ENCODE measurements around the gene TRPC6.

TRPC6 gene

DNA sequence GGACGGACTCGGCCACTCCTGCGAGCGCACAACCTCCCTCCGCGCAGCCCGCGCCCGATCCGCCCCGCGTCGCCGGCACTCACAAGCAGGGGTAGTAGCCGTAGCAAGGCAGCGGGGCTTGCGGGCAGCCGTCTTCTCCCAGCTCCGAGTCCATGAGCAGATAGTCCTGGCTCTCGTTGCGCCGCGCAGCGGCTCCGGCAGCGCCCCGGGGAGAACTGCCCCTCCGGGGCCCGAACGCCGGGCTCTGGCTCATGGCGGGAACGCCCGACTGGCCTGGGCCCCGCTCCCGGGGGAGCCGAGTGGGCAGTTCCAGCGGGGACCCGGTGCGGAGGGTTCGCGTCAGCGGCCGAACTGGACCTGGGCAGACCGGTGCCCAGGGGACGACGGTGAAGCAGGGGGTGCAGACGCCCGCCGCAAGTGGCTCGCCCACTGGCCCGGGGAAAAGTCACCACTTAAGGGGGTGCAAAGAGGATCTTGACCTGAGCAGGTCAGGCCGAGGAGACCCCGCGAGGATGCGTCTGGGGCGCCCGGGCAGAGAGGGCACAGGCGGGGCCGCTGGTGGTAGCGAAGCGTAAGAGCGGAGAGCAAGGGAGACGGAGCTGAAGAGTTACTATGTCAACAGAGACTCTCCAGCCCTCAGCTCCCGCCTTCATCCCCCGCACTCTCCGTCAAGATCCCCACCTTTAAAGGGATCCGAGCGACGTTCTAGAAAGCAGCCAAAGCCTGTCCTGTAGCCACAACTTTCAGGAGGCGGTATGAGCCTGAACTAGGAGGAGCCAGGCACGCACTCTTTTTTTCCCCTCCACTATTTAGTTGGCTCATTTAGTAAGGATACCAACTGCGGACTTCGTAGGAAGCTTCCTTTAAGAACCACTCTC, at the start of gene TRPC6:
TRPC6 (minus strand) TSS at position 757 of the 878 bp plus-strand sequence; CDS start at position 253, 504 bp downstream.
- DNase-seq, result no peak

DNA sequence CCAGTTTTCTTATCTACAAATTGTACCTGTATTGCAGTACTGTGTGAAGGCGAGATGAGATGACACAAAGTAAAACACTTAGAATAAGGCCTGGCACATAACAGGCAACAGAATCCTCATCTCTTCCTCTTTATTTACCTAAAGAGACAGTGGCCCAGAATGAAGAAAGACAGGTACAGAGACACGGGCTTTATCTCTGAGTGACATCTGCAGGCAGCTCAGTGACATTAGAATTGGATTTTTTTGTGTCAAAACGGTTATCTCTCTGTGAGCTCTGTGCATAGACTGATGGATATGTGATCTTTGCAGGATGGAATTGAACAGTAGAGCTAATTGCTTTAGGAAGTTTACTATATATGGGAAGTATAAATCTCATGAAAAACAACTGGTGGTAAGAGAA, 36.2 kb upstream of the TRPC6 start:
- DNase-seq, result no peak

DNA sequence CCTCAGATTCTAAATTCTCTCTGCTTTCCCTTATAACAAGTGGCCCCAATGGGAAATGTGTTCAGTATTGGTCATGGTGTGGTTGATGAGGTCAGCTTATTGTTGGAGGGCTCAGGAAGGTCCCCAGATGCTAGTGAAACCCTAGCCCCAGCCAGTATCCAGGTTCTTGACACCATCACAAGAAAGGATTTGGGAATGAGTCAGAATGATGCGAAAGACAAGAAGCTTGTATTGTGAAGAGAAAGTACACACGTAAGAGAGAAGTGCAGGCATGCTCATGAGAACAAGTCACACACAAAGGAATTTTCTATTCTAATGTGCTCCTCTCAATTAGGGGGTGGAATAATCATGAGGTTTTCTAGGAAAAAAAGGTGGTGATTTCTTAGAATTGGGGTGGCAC, 34.9 kb upstream of the TRPC6 start:
- DNase-seq, result no peak

DNA sequence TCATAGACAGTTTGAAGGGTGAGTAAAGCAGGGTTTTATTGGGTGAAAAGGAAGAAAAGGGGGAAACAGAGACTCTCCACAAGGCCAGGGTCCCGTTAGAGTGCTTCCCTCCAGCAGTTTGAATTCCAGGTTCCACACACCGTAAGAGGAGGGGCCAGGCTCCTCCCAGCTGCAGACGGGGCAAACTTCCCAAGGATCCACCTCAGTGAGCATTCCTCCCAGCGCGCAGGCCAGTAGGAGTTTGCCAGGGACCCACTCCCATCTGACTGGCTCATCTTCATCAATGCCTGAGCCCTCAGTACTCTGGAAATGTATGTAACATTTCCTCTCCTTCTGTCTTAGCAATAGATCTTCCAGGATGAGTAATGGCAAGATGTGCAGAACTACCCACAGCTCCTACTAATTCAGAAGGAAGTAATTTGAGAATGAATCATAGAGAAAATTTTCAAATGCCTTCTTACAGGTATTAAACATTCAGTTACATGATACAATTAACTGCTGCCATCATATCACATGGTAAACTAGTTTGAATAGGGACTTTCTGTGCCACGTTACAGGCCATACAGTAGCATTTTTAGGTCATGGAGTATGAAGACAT, 34.0 kb upstream of the TRPC6 start:
- DNase-seq, result no peak

DNA sequence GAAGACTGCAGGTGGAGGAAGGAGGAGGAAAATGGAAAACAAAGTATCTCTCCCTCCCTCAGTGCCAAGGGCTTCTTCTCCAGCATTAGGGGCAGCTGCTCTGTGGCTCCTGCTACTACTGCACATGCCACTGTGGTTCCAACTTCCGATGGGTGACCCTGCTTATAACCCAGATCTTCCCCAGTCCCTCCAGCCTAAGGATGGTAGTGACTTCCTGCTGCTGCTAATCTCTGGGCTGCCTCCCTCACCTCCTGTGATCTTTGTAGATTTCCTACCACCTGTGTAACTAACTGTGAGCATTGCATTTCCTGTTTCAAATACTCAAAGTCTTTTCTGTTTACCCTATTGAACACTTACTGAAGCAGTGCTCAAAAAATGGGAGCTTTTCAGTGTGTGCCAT, 28.7 kb upstream of the TRPC6 start:
- no peak for DNase-seq

DNA sequence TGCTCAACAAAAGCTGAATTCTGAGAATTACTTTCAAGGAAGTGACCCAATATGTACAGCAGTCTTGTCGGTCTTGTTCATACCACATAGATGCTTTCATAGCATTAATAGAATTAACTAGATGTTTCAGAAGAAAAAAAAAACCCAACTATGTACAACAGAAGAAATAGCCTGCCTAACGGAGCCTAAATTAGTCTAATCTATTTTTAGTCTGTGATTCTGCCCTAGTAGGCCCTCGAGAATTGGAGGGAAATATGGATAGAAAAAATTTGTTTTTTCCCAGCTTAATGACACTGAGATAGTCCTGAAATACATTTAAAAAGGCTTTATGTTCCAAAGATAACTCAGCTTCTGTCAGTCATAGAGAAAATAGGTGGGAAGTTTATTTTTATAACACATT, 17.1 kb upstream of the TRPC6 start:
- DNase-seq, result no peak

DNA sequence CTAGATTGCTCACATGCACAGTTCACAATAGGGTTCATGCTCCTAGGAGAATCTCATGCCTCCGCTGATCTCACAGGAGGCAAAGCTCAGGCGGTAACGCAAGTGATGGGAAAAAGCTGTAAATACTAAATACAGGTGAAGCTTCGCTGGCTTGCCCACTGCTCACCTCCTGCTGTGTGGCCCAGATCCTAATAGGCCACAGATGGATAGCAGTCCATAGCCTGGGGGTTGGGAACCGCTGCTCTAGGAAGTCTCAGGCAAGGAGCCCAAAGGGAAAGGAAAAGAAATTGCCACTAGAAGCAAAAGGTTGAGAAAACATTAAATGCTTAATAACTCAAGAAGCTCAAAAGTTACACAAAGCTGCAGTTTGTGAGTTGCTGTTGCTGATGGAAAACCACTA, 3.2 kb upstream of the TRPC6 start:
- DNase-seq, result no peak

DNA sequence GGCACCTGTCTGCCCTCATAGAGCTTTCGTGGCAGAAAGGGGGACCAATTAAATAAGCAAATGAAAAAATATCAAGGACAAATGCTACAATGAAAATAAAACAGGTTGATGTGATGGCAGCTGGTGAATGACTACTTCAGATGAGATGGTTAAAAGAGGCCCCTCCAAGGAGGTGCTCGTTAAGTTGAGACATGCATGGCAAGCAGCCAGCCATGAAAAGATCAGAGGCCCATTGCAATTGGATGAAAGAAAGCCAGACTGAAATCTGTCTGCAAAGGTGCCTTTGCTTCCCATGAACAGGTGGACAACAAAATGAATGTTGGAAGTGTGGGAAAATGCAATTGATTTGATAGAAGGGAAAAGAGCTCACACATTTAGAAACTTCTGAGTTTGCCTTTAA, 848 bp upstream of the TRPC6 start:
- DNase-seq, result no peak

DNA sequence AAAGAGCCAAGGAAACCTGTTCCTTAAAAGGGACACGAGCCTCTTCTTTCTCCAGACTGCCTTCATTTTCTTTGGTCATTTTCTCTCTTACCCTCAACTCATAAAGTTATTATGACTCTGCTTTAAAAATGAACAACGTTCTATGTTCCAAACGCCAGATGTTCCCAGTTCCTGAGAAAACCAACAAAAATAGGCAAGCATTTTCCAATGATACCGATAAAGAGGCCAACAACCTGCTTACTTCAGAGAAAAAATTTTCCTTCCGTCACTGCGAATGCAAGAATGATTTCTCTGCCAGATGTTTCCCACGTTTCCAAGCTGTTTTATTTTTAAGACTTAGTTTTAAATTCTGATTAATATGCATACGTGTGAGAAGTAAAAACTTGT, 315 bp upstream of the TRPC6 start:
- no peak for DNase-seq

DNA sequence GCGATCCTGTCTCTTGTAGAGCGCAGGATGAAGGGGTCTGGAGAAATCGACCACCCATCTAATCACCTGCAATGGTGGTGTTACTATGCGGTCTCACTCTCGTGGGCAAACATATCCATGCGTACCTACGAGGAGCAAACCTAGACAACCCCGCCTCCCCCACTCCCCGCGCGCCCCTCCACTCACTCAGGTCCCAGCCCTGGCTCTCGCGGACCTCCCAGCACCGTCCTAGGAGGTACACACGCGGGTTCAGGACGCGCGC, 887 bp downstream of the TRPC6 start:
- DNase-seq, result no peak

DNA sequence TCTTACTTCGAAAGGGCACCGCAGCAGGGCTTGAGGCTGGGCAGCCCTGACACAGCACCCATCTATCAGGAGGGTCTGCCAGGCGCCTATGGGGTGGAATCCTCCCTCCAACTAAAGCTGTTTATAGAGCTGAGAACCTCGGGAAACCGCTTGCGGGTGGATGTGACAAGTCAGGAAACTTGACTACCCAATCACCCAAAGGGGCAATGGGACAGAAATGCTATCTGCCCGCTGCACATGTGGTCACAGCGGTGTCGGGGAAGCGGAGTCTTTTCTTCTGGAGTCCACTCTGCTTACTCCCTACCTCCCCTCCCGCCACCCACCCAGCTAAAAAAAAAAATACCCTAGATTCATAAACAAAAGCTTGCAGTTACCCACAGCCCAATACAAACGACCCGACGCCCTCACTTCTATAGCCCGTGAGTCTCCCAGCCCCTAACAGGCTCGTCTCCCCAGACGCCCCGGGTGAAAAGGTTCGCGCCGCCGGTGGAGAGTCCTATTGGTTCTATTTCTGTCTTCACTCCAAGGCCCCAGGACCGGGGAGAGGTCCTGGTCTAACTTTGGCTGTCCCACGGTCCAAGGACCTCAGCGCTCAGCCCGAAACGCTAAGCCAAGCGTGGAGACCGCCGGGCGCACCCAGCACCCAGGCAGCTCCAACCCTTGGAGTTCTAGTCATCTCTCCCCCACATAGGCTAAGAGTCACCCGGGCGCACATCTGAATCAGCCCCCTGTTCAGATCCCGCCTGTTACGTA, 1.4 kb downstream of the TRPC6 start:
- no peak for DNase-seq

DNA sequence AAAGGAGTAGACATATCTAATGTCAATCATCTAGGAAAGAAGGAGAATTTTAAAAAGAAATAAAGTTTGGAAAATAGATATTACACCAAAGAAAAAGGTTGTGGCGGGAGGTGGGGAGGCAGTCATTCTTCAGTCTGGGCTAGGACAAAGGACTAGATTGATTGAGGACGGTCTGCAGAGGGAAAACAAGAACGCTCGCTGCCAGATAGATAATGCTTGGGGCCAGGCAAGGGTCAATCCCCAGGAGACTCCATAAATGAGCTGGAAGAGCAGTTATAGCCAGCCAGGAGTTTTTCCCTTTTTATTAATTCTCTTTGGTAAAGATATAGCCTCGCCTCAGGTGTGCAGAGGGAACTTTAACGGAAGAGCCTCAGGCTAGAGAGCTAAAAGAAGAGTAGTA, 6.3 kb downstream of the TRPC6 start:
- no peak for DNase-seq

DNA sequence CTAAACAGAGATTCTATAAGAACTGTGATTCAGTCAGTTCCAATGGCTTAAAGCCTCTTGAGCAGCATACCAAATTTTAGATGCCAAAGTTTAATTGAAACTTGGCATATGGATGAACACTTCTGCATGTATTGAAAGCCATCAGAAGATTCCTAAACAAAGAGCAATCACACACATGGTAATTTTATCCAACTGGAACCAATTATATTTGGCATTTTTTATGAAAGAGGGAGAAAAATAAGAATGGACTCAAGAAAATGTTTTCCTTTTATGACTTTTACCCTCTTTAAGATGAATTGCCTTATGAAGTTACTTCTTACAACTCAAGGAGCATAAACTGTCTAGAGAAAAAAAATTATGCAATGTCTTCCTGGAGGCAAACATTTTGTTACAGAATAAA, 7.4 kb downstream of the TRPC6 start:
- DNase-seq, result no peak

DNA sequence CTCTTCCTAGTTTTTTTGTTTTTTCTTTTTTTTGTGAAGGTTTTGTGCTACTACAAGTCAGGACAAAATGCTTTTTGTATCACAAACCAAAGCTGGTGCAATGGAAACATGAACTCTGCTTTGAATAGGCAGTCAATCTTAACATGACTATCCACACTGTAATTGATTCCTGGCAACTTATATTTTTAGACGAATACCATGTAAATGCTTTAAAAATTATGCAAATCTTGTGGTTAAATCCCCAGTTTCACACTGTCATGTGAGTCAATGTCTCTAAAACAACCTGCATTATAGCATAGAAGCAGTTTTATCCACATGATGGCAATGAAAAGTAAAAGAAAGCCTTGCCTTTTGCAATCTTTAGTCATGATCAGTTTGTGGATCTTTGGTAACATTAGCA, 8.9 kb downstream of the TRPC6 start:
- DNase-seq, result no peak

DNA sequence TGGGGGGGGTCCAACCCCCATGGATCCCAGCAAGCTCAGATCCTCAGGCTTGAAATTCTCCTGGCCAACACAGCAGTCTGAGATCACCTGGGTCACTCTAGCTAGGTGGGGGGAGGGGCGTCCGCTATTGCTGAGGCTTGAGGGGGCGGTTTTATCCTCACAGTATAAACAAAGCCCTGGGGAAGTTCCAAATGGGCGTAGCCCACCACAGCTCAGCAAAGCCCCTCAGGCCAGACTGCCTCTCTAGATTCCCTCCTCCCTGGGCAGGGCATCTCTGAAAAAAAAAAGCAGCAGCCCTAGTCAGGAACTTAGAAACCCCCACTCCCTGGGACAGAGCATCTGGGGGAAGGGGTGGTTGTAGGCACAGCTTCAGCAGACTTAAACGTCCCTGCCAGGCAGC, 16.7 kb downstream of the TRPC6 start:
- DNase-seq, result no peak

DNA sequence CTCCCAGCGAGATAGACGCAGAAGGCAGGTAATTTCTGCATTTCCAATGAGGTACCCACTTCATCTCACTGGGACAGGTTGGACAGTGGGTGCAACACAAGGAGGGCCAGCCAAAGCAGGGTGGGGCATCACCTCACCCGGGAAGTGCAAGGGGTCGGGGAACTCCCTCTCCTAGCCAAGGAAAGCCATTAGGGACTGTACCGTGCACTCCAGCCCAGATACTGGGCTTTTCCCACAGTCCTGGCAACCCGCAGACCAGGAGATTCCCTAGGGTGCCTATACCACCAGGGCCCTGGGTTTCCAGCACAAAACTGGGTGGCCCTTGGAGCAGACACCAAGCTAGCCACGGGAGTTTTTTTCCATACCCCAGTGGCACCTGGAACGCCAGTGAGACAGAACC, 17.2 kb downstream of the TRPC6 start:
- no peak for DNase-seq

DNA sequence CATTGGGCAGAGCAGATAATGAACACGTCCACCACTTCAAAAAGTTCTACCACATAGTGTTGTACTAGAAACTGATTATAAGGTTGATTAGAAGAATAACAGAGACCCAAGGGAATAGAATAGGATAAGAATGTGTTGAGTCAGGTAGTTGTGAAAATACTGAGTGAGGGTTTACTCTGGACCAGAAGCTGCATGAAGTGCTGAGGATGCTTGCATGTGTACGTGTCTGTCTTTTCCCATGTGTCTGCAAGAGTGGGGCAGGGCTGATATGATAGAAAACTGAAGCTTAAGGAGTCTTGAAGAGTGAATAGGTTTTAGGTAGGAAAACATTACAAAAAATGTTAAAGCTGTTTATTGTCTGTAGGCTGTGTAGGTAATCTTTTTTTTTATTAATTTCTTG, 20.6 kb downstream of the TRPC6 start:
- DNase-seq, result no peak

DNA sequence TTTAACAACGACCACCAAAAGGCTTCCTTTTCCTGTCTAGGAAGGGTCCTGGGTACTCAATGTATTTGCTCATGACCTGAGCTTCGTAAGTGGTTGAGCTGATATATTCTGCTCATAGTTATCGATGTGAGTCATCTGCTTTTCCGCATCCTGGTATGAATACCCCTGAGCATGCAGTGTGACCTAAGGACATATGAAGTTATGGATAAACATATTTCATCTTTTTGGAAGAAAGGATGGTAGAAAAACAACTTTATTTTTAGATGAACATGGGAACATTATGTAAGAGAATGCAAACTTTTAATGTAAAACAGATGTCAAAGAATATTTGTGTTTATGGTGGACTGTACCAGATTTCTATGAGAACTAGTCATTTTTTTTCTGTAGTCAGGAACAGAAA, 28.4 kb downstream of the TRPC6 start:
- DNase-seq, result no peak

DNA sequence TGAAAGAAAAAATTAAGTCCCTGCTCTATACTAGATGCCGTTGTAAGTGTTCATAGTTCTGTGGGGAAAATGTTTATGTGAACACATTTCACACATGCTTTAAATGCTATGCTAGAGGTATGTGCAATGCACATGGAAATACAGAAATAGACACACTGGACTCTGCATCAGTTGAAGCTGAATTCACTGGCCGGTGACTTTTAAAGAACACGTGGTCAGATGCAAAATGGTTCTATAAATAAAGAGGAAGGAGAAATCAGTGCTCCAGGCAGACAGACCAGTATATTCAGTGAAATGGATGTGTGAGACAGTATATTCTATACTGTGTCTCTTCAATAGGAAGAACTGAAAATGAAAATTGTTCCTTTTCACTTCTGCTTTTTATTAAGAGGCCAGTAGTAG, 29.9 kb downstream of the TRPC6 start:
- DNase-seq, result no peak

DNA sequence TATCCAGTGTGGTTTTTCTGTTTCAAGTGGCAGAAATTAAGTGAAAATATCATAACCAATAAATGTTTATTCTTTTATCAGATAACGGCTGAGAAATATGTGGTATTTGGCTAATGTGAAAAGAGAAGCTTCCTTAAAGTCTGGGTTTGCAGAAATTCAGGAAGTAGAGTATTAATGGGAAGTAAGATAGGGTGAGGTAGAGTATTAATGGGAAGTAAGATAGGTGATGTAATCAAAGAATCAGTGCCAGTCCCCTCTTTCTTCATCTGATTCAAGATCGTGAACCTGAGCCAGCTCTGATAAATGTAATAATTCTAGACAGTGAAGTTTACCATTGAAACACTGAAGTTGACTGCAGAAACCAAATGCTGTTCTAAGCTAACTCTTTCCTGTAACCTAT, 30.9 kb downstream of the TRPC6 start:
- DNase-seq, result no peak

DNA sequence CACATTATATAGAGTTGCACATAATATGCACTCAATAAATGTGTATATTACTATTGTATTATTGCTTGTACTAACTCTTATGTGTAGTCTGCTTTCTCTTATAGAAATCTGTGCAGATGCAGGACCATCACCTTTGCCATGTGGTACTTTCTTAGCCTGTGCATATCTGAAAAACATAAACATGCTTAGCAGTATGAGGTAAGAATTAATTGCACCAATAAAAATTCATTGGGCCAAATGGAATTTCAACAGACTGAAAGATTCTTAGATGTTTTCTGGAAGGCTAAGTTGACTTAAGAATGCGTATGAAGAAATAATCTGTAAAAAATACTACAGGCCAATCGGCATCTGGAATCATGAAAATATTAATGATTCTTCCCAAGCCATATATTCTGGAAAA, 55.3 kb downstream of the TRPC6 start:
- no peak for DNase-seq

DNA sequence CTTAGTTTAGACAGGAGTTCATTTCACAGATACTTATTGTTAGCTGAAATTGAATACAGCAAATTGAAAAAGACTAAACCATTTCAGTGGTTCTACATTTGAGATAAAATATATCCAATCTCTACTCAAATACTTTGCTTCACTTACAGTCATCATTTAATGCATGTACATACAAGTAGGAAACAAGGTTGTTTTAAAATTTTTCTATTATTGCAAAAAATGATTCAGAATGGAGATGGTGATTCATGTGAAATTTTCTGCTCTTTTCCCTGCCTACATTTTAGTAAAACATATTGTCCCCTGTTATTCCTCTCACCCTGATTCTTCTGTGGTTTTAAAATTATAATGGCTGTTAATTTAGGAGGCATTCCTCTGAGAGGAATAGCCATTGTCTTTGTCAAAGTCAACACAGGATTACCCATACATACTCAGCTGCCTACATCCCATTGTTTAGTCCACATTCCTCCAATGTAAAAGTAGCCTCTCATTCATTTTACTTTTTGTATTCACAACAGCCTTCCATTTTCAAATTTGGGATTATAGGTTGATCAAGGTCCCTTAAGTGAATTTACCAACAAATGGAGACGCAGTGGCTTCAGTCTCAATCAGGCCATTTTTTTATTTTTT, 60.1 kb downstream of the TRPC6 start:
- DNase-seq, result no peak

DNA sequence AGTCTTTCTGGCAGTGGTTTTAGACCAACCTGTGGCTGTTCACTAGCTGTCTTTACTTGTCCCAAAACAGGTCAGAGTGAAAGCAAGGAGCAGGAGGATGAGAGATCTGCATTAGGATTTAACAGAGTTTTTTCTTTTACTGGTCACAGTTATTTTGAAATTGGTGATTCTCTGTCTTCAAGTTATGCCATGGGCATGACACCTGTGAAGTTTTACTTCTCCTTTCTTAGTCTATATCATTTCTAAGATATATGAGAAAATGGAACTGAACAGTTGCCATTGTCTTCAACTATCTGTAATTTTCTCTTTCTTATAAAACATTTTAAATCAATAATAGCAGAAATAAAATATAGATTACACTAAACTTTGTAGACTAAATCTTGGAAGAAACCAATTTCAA, 60.6 kb downstream of the TRPC6 start:
- no peak for DNase-seq

DNA sequence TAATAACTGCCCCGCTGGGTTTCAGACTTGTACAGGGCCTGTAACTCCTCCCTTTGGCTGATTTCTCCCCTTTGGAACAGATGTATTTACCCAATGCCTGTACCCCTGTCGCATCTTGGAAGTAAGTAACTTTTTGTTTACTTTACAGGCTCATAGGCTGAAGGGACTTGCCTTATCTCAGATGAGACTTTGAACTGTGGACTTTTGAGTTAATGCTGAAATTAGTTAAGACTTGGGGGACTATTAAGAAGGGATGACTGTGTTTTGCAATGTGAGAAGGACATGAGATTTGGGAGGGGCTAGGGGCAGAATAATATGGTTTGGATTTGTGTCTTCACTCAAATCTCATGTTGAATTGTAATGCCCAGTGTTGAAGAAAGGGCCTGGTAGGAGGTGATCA, 62.0 kb downstream of the TRPC6 start:
- DNase-seq, result no peak
